ENCODE measurements around the gene SLC12A7.

SLC12A7 gene

GRCh38 chr5:1052641-1053390, 59.0 kb downstream of the SLC12A7 start:
- H3K4me3 ChIP-seq (ENCODE audit: low read length): no peak overlapping the region
- no peaks in the 10 kb centered on the region for H3K27me3 ChIP-seq (ENCODE audit: control insufficient read depth, insufficient read depth, low read length)
- H3K9me3 ChIP-seq (ENCODE audit: control insufficient read depth, low read depth, low read length): no peaks in the 10 kb centered on the region
- no peak overlapping the region for H3K27ac ChIP-seq (ENCODE audit: low read length)
- H3K4me1 ChIP-seq (ENCODE audit: control insufficient read depth, low read depth, low read length): no peaks in the 10 kb centered on the region
- H3K36me3 ChIP-seq (ENCODE audit: control insufficient read depth, low read depth, low read length): peaks cover 6% of the 10 kb centered on the region
- no peak overlapping the region for H3K9ac ChIP-seq (ENCODE audit: low read length)

GRCh38 chr5:1052076-1052475, 59.8 kb downstream of the SLC12A7 start:
- Histone ChIP-seq H3K27me3 (ENCODE audit: control insufficient read depth, insufficient read depth, low read length) (no peaks in the 10 kb centered on the region), H3K27ac (ENCODE audit: low read length) (no peak overlapping the region)

GRCh38 chr5:1051366-1051720, 60.5 kb downstream of the SLC12A7 start:
- Histone ChIP-seq H3K27me3 (ENCODE audit: control insufficient read depth, insufficient read depth, low read length) (no peaks in the 10 kb centered on the region), H3K27ac (ENCODE audit: low read length) (no peak overlapping the region), H3K9ac (ENCODE audit: low read length) (no peak overlapping the region), H3K4me3 (ENCODE audit: low read length) (no peak overlapping the region), H3K36me3 (ENCODE audit: control insufficient read depth, low read depth, low read length) (peaks cover under 1% of the 10 kb centered on the region), H3K4me1 (ENCODE audit: control insufficient read depth, low read depth, low read length) (no peaks in the 10 kb centered on the region), H3K9me3 (ENCODE audit: control insufficient read depth, low read depth, low read length) (no peaks in the 10 kb centered on the region)

More at GRCh38 chr5:1052076-1052475, 59.8 kb downstream of the SLC12A7 start:
- H3K9ac ChIP-seq (ENCODE audit: low read length): no peak overlapping the region
- H3K4me3 ChIP-seq (ENCODE audit: low read length): no peak overlapping the region
- no peaks in the 10 kb centered on the region for H3K4me1 ChIP-seq (ENCODE audit: control insufficient read depth, low read depth, low read length)
- H3K9me3 ChIP-seq (ENCODE audit: control insufficient read depth, low read depth, low read length): no peaks in the 10 kb centered on the region
- H3K36me3 ChIP-seq (ENCODE audit: control insufficient read depth, low read depth, low read length): peaks cover 6% of the 10 kb centered on the region

- Histone ChIP-seq H3K27ac (ENCODE audit: low read length) (no peak overlapping the region), H3K4me1 (ENCODE audit: control insufficient read depth, low read depth, low read length) (no peaks in the 10 kb centered on the region), H3K27me3 (ENCODE audit: control insufficient read depth, insufficient read depth, low read length) (no peaks in the 10 kb centered on the region), H3K9ac (ENCODE audit: low read length) (no peak overlapping the region), H3K36me3 (ENCODE audit: control insufficient read depth, low read depth, low read length) (no peaks in the 10 kb centered on the region), H3K4me3 (ENCODE audit: low read length) (no peak overlapping the region), H3K9me3 (ENCODE audit: control insufficient read depth, low read depth, low read length) (no peaks in the 10 kb centered on the region)
Measured at GRCh38 chr5:1050423-1051365, 61.2 kb downstream of the SLC12A7 start.

GRCh38 chr5:1048861-1049838, 62.7 kb downstream of the SLC12A7 start:
- Histone ChIP-seq H3K27me3 (ENCODE audit: control insufficient read depth, insufficient read depth, low read length) (no peaks in the 10 kb centered on the region), H3K9ac (ENCODE audit: low read length) (no peak overlapping the region), H3K36me3 (ENCODE audit: control insufficient read depth, low read depth, low read length) (no peaks in the 10 kb centered on the region), H3K9me3 (ENCODE audit: control insufficient read depth, low read depth, low read length) (peaks cover 5% of the 10 kb centered on the region), H3K4me1 (ENCODE audit: control insufficient read depth, low read depth, low read length) (no peaks in the 10 kb centered on the region), H3K4me3 (ENCODE audit: low read length) (no peak overlapping the region), H3K27ac (ENCODE audit: low read length) (no peak overlapping the region)

GRCh38 chr5:1048162-1048721, 63.6 kb downstream of the SLC12A7 start:
- Histone ChIP-seq H3K36me3 (ENCODE audit: control insufficient read depth, low read depth, low read length) (no peaks in the 10 kb centered on the region), H3K4me1 (ENCODE audit: control insufficient read depth, low read depth, low read length) (no peaks in the 10 kb centered on the region), H3K9ac (ENCODE audit: low read length) (no peak overlapping the region), H3K4me3 (ENCODE audit: low read length) (no peak overlapping the region), H3K27me3 (ENCODE audit: control insufficient read depth, insufficient read depth, low read length) (no peaks in the 10 kb centered on the region), H3K27ac (ENCODE audit: low read length) (no peak overlapping the region), H3K9me3 (ENCODE audit: control insufficient read depth, low read depth, low read length) (peaks cover 7% of the 10 kb centered on the region)

- Histone ChIP-seq H3K4me3 (ENCODE audit: low read length) (no peak overlapping the region), H3K4me1 (ENCODE audit: control insufficient read depth, low read depth, low read length) (no peaks in the 10 kb centered on the region), H3K36me3 (ENCODE audit: control insufficient read depth, low read depth, low read length) (no peaks in the 10 kb centered on the region), H3K9me3 (ENCODE audit: control insufficient read depth, low read depth, low read length) (peaks cover 7% of the 10 kb centered on the region), H3K9ac (ENCODE audit: low read length) (no peak overlapping the region), H3K27me3 (ENCODE audit: control insufficient read depth, insufficient read depth, low read length) (no peaks in the 10 kb centered on the region), H3K27ac (ENCODE audit: low read length) (no peak overlapping the region)
Measured at GRCh38 chr5:1047332-1047965, 64.4 kb downstream of the SLC12A7 start.

GRCh38 chr5:1045960-1046560, 65.8 kb downstream of the SLC12A7 start:
- no peaks in the 10 kb centered on the region for H3K27me3 ChIP-seq (ENCODE audit: control insufficient read depth, insufficient read depth, low read length)
- H3K9me3 ChIP-seq (ENCODE audit: control insufficient read depth, low read depth, low read length): peaks cover 7% of the 10 kb centered on the region
- H3K4me3 ChIP-seq (ENCODE audit: low read length): no peak overlapping the region
- no peaks in the 10 kb centered on the region for H3K4me1 ChIP-seq (ENCODE audit: control insufficient read depth, low read depth, low read length)
- no peak overlapping the region for H3K27ac ChIP-seq (ENCODE audit: low read length)
- H3K9ac ChIP-seq (ENCODE audit: low read length): no peak overlapping the region
- no peaks in the 10 kb centered on the region for H3K36me3 ChIP-seq (ENCODE audit: control insufficient read depth, low read depth, low read length)

GRCh38 chr5:1044117-1044516, 67.7 kb downstream of the SLC12A7 start:
- Histone ChIP-seq H3K27me3 (ENCODE audit: control insufficient read depth, insufficient read depth, low read length) (no peaks in the 10 kb centered on the region), H3K27ac (ENCODE audit: low read length) (no peak overlapping the region), H3K36me3 (ENCODE audit: control insufficient read depth, low read depth, low read length) (no peaks in the 10 kb centered on the region), H3K4me1 (ENCODE audit: control insufficient read depth, low read depth, low read length) (no peaks in the 10 kb centered on the region), H3K9me3 (ENCODE audit: control insufficient read depth, low read depth, low read length) (peaks cover 7% of the 10 kb centered on the region), H3K4me3 (ENCODE audit: low read length) (no peak overlapping the region), H3K9ac (ENCODE audit: low read length) (no peak overlapping the region)

- no peaks in the 10 kb centered on the region for H3K4me1 ChIP-seq (ENCODE audit: control insufficient read depth, low read depth, low read length)
- peaks cover 7% of the 10 kb centered on the region for H3K9me3 ChIP-seq (ENCODE audit: control insufficient read depth, low read depth, low read length)
- no peaks in the 10 kb centered on the region for H3K27me3 ChIP-seq (ENCODE audit: control insufficient read depth, insufficient read depth, low read length)
- H3K9ac ChIP-seq (ENCODE audit: low read length): no peak overlapping the region
- no peaks in the 10 kb centered on the region for H3K36me3 ChIP-seq (ENCODE audit: control insufficient read depth, low read depth, low read length)
- H3K27ac ChIP-seq (ENCODE audit: low read length): no peak overlapping the region
- no peak overlapping the region for H3K4me3 ChIP-seq (ENCODE audit: low read length)
Measured at GRCh38 chr5:1043327-1043726, 68.5 kb downstream of the SLC12A7 start.

All from iPS-18a (cell line).